ENCODE measurements around the gene IFT80.
"Not testable (repeated sequence)": the region's sequence is repeated elsewhere in the genome, so short reads cannot be mapped to it uniquely, and the experiment has no call there.

Gene IFT80

DNA sequence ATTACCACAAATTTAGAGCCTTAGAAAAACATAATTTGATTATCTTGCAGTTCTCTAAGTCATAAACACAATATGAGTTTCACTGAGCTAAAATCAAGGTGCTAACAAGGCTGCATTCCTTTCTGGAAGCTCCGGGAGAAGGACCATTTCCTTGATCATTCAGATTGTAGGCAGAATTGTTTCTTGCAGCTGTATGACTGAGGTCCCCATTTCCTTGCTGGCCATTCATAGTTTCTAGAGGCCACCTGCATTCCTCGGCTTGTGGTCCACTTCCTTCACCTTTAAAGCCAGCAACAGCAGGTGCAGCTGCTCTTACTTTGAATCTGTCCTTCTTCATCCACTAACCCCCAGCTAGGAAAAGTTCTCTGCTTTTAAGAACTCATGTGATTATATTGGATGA is 58.7 kb downstream of the IFT80 start:
- FAIRE-seq: no peak
- TF ChIP-seq TAF1 (IDR thresholded peaks at IDR 0.05; ENCODE audit: borderline replicate concordance, low read depth, low read length): no peak
- no peak for TF ChIP-seq POLR2AphosphoS5 (IDR thresholded peaks at IDR 0.05; ENCODE audit: low read depth, low read length)
- no peak for TF ChIP-seq POLR2A (IDR thresholded peaks at IDR 0.05; ENCODE audit: low read depth, low read length)

GRCh38 chr3:160331127-160331937 is 67.7 kb downstream of the IFT80 start:
- no peak for FAIRE-seq
- TF ChIP-seq POLR2A (IDR thresholded peaks at IDR 0.05; ENCODE audit: low read depth, low read length) (no peak), POLR2AphosphoS5 (IDR thresholded peaks at IDR 0.05; ENCODE audit: low read depth, low read length) (no peak), TAF1 (IDR thresholded peaks at IDR 0.05; ENCODE audit: borderline replicate concordance, low read depth, low read length) (no peak)
- no peak for DNase-seq (ENCODE audit: insufficient read length)

More for the DNA sequence above, 58.7 kb downstream of the IFT80 start:
- no peak for DNase-seq (ENCODE audit: insufficient read length)

GRCh38 chr3:160330690-160331089 is 68.3 kb downstream of the IFT80 start:
- no peak for FAIRE-seq

DNA sequence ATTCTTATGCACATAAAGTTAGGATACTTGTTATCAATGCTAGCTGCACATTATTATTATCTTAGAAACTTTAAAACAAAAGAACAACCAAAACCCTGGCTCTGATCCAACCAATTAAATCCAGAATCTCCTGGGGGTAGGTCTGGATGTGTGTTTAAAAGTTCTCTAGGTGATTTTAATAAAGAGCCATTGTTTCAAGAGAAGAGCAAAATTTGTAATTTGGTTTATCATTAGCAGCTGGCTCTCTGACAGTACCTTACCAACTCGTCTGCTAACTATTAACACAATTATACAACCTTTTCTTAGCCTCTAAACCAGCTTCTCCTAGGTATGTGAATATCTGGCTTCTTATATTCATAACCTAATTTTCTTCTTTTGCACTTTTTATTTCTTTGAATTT is 68.9 kb downstream of the IFT80 start:
- DNase-seq (ENCODE audit: insufficient read length) (no peak), FAIRE-seq (no peak)
- TF ChIP-seq POLR2A (IDR thresholded peaks at IDR 0.05; ENCODE audit: low read depth, low read length): no peak
- TF ChIP-seq POLR2AphosphoS5 (IDR thresholded peaks at IDR 0.05; ENCODE audit: low read depth, low read length): no peak
- no peak for TF ChIP-seq TAF1 (IDR thresholded peaks at IDR 0.05; ENCODE audit: borderline replicate concordance, low read depth, low read length)

More at GRCh38 chr3:160330690-160331089, 68.3 kb downstream of the IFT80 start:
- DNase-seq (ENCODE audit: insufficient read length): no peak
- TF ChIP-seq POLR2AphosphoS5 (IDR thresholded peaks at IDR 0.05; ENCODE audit: low read depth, low read length) (no peak), POLR2A (IDR thresholded peaks at IDR 0.05; ENCODE audit: low read depth, low read length) (no peak), TAF1 (IDR thresholded peaks at IDR 0.05; ENCODE audit: borderline replicate concordance, low read depth, low read length) (no peak)

- FAIRE-seq; DNase-seq (ENCODE audit: insufficient read length): not testable (repeated sequence)
Measured at GRCh38 chr3:160326286-160326685, 72.7 kb downstream of the IFT80 start.

DNA sequence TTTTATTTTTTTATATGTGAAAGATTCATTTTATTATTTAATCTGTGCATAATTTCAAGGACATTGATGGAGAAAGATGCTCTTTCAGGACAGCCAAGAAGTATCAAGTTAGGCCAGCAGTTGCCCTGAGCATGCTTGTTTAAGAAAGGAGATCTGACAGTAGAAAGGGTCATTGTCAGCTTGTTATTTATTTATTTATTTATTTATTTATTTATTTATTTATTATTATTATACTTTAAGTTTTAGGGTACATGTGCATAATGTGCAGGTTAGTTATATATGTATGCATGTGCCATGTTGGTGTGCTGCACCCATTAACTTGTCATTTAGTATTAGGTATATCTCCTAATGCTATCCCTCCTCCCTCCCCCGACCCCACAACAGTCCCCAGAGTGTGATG is 77.2 kb downstream of the IFT80 start:
- not testable (repeated sequence) for DNase-seq (ENCODE audit: insufficient read length); FAIRE-seq

GRCh38 chr3:160319322-160319721 is 79.7 kb downstream of the IFT80 start:
- no peak for FAIRE-seq
- no peak for DNase-seq (ENCODE audit: insufficient read length)
- TF ChIP-seq POLR2A (IDR thresholded peaks at IDR 0.05; ENCODE audit: low read depth, low read length) (no peak), POLR2AphosphoS5 (IDR thresholded peaks at IDR 0.05; ENCODE audit: low read depth, low read length) (no peak), TAF1 (IDR thresholded peaks at IDR 0.05; ENCODE audit: borderline replicate concordance, low read depth, low read length) (no peak)

- TF ChIP-seq TAF1 (IDR thresholded peaks at IDR 0.05; ENCODE audit: borderline replicate concordance, low read depth, low read length) (no peak), POLR2AphosphoS5 (IDR thresholded peaks at IDR 0.05; ENCODE audit: low read depth, low read length) (no peak), POLR2A (IDR thresholded peaks at IDR 0.05; ENCODE audit: low read depth, low read length) (no peak)
- DNase-seq (ENCODE audit: insufficient read length): no peak
- no peak for FAIRE-seq
Measured at GRCh38 chr3:160314995-160315394, 84.0 kb downstream of the IFT80 start.

- DNase-seq (ENCODE audit: insufficient read length) (no peak), FAIRE-seq (no peak)
- TF ChIP-seq POLR2A (IDR thresholded peaks at IDR 0.05; ENCODE audit: low read depth, low read length): no peak
- no peak for TF ChIP-seq POLR2AphosphoS5 (IDR thresholded peaks at IDR 0.05; ENCODE audit: low read depth, low read length)
- TF ChIP-seq TAF1 (IDR thresholded peaks at IDR 0.05; ENCODE audit: borderline replicate concordance, low read depth, low read length): no peak
Measured at GRCh38 chr3:160312014-160312624, 86.9 kb downstream of the IFT80 start.

DNA sequence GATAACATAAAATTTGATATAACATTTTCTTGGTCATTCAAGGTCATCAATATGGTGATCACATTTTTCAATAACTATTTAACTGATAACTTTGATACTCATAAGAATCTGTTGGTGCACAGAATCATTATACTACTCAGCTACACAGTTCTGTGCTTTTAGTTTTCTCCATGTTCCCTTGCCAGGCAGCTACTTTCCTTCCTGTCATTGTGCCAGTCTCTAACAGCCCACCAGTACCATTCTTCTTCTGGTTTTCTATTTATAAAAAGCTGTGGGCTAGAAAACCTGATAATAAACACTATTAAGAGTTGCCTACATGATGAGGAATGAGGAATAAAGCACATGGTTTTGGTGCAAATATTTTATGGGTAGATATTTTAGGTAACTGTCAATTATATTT is 96.2 kb downstream of the IFT80 start:
- no peak for FAIRE-seq
- no peak for TF ChIP-seq TAF1 (IDR thresholded peaks at IDR 0.05; ENCODE audit: borderline replicate concordance, low read depth, low read length)
- TF ChIP-seq POLR2AphosphoS5 (IDR thresholded peaks at IDR 0.05; ENCODE audit: low read depth, low read length): no peak
- TF ChIP-seq POLR2A (IDR thresholded peaks at IDR 0.05; ENCODE audit: low read depth, low read length): no peak

DNA sequence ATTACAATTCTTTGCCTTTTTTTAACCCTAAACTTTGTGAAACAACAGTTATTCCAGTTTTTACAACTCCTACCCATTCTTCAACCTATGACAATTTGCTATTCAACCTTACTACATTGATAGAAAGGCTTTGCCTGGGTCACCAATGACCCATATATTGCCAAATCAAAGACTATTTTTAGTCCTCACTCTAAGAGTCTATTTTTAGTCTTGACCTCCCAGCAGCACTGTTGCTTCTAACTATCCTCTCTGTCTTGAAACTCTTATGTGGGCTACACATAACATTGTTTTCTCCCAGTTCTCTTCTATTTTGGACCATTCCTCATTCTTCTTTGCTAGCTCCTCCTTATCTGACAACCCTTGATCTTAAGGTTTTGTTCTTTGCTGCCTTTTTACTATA is 102.4 kb downstream of the IFT80 start:
- no peak for FAIRE-seq
- DNase-seq (ENCODE audit: insufficient read length): no peak
- TF ChIP-seq POLR2A (IDR thresholded peaks at IDR 0.05; ENCODE audit: low read depth, low read length): no peak
- TF ChIP-seq POLR2AphosphoS5 (IDR thresholded peaks at IDR 0.05; ENCODE audit: low read depth, low read length): no peak
- no peak for TF ChIP-seq TAF1 (IDR thresholded peaks at IDR 0.05; ENCODE audit: borderline replicate concordance, low read depth, low read length)

More for the DNA sequence above, 96.2 kb downstream of the IFT80 start:
- DNase-seq (ENCODE audit: insufficient read length): no peak

DNA sequence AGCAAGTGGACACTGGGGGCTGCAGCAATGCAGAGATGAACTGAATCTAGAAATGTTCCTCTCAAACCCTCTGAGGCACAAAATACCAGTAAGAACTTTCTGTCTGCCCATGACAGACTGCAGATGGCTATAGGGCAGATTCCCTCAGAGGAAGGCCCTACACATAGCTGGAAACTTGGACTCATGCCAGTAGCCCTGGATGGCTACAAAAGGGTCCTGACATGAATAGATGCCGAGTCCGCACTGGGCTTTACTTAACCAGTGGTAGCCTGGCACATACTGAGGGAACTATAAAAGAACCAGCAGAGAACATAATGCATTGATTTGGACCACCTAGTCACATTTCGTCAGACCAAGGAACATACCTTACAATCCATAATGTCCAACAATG is 107.1 kb downstream of the IFT80 start:
- DNase-seq (ENCODE audit: insufficient read length) (no peak), FAIRE-seq (no peak)
- TF ChIP-seq POLR2A (IDR thresholded peaks at IDR 0.05; ENCODE audit: low read depth, low read length): no peak
- no peak for TF ChIP-seq POLR2AphosphoS5 (IDR thresholded peaks at IDR 0.05; ENCODE audit: low read depth, low read length)
- TF ChIP-seq TAF1 (IDR thresholded peaks at IDR 0.05; ENCODE audit: borderline replicate concordance, low read depth, low read length): no peak

Measured in GM12892 (cell line).